AG04450 (cell line): ENCODE data around the gene ZMYND19. TPM values are rescaled to one million over a fixed set of nuclear protein-coding genes. Genes with fewer than 3 reads are reported as not detected.
"Not testable (repeated sequence)": the region's sequence is repeated elsewhere in the genome, so short reads cannot be mapped to it uniquely, and the experiment has no call there.

Experiments used
- CTCF ChIA-PET: fragments of 300-600, 350-600 bp; formaldehyde crosslinking; extraction: SDS; loops from one replicate; lab custom pipeline; 2022; ENCODE audit warnings: antibody characterized with exemption, inconsistent platforms; lab: Charles Lee
- POLR2A ChIA-PET: fragments of 350-600 bp; formaldehyde crosslinking; extraction: SDS; loops from one replicate; lab custom pipeline; 2021; ENCODE audit warnings: antibody characterized with exemption, inconsistent platforms; lab: Yijun Ruan, JAX
- DNase-seq: peaks from one replicate; pipeline ENCODE4 v3.0.0-alpha.2; 2011; ENCODE audit warnings: low read depth, low spot score
- H3K27ac ChIP-seq: one replicate; pipeline ENCODE4 v1.5.1; 2012; ENCODE audit warnings: low read depth, low read length, control low read depth
- H3K27me3 ChIP-seq: one replicate; pipeline ENCODE4 v1.6.0; 2012; ENCODE audit warnings: low read length; ENCODE audit not compliant: control insufficient read depth, insufficient read depth
- H3K4me3 ChIP-seq: 2 replicates; pipeline ENCODE4 v1.5.1; 2011; ENCODE audit warnings: mild to moderate bottlenecking, low read depth, low read length, control low read depth
- H3K9me3 ChIP-seq: 2 replicates; pipeline ENCODE4 v1.5.1; 2012; ENCODE audit warnings: low read length; ENCODE audit not compliant: control insufficient read depth, insufficient read depth
- polyA plus RNA-seq: library from polyadenylated mRNA; depleted of rRNA; stranded (reverse); fragments of >200 nt; gene quantifications from 2 replicates; pipeline ENCODE4 v1.2.3, GENCODE V29; 2011
- TF ChIP-seq, protein P1 (sequence below): IDR thresholded peaks from 2 replicates; pipeline ENCODE4 v1.5.1; 2011; ENCODE audit warnings: low read depth, low read length, control low read depth, inconsistent platforms

Gene ZMYND19
- polyA plus RNA-seq, 1 experiment = 11.4 TPM

GRCh38 chr9:137575364-137575715, 15.0 kb downstream of the ZMYND19 start:
- Histone ChIP-seq H3K27ac (no peak overlapping the region), H3K4me3 (no peak overlapping the region), H3K27me3 (no peaks in the 10 kb centered on the region), H3K9me3 (no peaks in the 10 kb centered on the region; the same call in 1 of the 2 replicates)
- ChIA-PET CTCF (no interaction called here), POLR2A (no interaction called here)
- DNase-seq = no peak
- TF ChIP-seq, protein P1, sequence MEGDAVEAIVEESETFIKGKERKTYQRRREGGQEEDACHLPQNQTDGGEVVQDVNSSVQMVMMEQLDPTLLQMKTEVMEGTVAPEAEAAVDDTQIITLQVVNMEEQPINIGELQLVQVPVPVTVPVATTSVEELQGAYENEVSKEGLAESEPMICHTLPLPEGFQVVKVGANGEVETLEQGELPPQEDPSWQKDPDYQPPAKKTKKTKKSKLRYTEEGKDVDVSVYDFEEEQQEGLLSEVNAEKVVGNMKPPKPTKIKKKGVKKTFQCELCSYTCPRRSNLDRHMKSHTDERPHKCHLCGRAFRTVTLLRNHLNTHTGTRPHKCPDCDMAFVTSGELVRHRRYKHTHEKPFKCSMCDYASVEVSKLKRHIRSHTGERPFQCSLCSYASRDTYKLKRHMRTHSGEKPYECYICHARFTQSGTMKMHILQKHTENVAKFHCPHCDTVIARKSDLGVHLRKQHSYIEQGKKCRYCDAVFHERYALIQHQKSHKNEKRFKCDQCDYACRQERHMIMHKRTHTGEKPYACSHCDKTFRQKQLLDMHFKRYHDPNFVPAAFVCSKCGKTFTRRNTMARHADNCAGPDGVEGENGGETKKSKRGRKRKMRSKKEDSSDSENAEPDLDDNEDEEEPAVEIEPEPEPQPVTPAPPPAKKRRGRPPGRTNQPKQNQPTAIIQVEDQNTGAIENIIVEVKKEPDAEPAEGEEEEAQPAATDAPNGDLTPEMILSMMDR = no peak

DNA sequence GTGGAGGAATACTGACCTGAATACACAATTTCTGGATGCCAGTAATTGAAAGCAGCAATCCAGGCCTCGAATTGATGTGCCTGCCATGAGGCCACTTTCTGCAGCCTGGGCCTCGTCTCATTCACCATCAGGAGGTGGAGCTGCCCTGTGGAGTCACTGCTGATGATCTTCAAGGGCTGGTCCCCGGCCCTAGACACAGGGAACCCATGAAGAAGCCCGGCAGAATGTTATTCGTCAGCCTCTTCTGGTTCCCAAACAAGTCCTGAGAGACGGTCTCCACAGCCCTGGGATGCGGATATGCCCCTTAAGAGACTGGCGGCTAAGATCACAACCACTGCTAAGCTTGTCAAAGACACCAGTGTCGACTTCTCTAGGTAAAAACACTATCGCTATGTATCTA, 16.1 kb downstream of the ZMYND19 start:
- ChIA-PET POLR2A (no interaction called here), CTCF (no interaction called here)
- TF ChIP-seq, protein P1 = no peak
- no peaks in the 10 kb centered on the region; the same call in 1 of the 2 replicates for H3K9me3 ChIP-seq
- DNase-seq = no peak
- no peak overlapping the region for H3K27ac ChIP-seq
- H3K27me3 ChIP-seq = no peaks in the 10 kb centered on the region
- H3K4me3 ChIP-seq = no peak overlapping the region

DNA sequence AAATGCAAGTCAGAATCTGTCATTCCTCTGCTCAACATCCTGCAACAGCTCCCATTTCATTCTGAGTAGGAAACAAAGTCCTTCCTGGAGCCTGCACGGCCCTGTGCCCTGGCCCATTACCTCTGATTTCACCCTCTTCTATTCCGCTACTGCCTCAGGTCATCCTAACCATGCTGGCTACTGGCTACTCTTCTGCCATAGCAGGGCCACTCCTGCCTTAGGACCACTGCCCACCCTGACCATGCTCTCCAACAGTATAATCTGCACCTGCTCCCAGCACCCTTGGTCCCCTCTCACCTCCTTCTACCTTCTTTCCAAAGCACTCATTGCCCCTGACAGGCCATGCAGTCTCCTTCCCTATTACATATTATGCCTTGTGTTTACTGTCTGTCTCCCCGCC, 19.7 kb downstream of the ZMYND19 start:
- DNase-seq = no peak
- ChIA-PET CTCF (no interaction called here), POLR2A (no interaction called here)
- Histone ChIP-seq H3K9me3 (no peaks in the 10 kb centered on the region), H3K27me3 (no peaks in the 10 kb centered on the region), H3K4me3 (no peak overlapping the region), H3K27ac (no peak overlapping the region)
- TF ChIP-seq, protein P1 = no peak

GRCh38 chr9:137569609-137570203, 20.6 kb downstream of the ZMYND19 start:
- Histone ChIP-seq H3K27me3 (no peaks in the 10 kb centered on the region), H3K9me3 (no peaks in the 10 kb centered on the region), H3K27ac (no peak overlapping the region), H3K4me3 (no peak overlapping the region)
- TF ChIP-seq, protein P1 = no peak
- DNase-seq = no peak
- POLR2A ChIA-PET = no interaction called here
- CTCF ChIA-PET = no interaction called here

DNA sequence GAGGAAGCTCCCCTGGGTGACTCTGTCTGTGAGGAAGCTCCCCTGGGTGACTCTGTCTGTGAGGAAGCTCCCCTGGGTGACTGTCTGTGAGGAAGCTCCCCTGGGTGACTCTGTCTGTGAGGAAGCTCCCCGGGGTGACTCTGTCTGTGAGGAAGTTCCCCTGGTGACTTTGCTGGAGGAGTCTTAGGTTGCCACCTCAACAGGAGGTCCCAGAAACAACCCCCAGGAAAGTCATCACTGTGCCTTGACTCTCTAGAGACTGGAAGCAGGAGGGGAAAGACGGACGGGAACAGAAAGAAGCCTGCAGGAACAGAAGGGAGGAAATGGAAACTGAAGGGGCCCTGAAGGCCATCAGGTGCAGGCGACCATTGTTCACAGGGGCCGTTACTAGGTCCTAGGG, 21.9 kb downstream of the ZMYND19 start:
- DNase-seq, H3K9me3 ChIP-seq, H3K27me3 ChIP-seq, POLR2A ChIA-PET, H3K27ac ChIP-seq, CTCF ChIA-PET, H3K4me3 ChIP-seq: not testable (repeated sequence)
